ENCODE measurements around the gene AGTR1.

GRCh38 chr3:148659512-148659911 is 38.2 kb upstream of the AGTR1 start:
- TF ChIP-seq POLR2A (IDR thresholded peaks at IDR 0.05; ENCODE audit: low read depth, low read length), result no peak
- TF ChIP-seq POLR2AphosphoS5 (IDR thresholded peaks at IDR 0.05; ENCODE audit: low read depth, low read length), result no peak

Data from GM12891 (cell line).